Prostate gland (tissue), 2 donors: ENCODE results near the gene COLEC11. TPM values are rescaled to one million over a fixed set of nuclear protein-coding genes. Genes with fewer than 3 reads are reported as not detected.

Source experiments
- DNase-seq: peaks from one replicate; pipeline ENCODE4 v3.0.0-alpha.2; 2019; ENCODE audit warnings: low spot score
- H3K27ac ChIP-seq, 2 donors: fragments of 200-600 bp; sonication (generic); 2 replicates each; pipeline ENCODE4 v1.5.1; 2017 to 2019
- H3K27me3 ChIP-seq: fragments of 200-600 bp; sonication (generic); replicated peaks from 2 replicates; pipeline ENCODE4 v1.5.1; 2019; ENCODE audit not compliant: insufficient read depth
- H3K36me3 ChIP-seq, 2 donors: fragments of 200-600 bp; sonication (generic); 1 replicate in 1 of 2; 2 replicates in 1 of 2; pipeline versions ENCODE4 v1.5.1 to v1.8.1; 2017 to 2019
- H3K4me1 ChIP-seq: fragments of 200-600 bp; sonication (generic); replicated peaks from 2 replicates; pipeline ENCODE4 v1.5.1; 2019
- H3K4me3 ChIP-seq, 2 donors: fragments of 200-600 bp; sonication (generic); 2 replicates each; pipeline ENCODE4 v1.5.1; 2017 to 2019
- H3K9me3 ChIP-seq: fragments of 200-600 bp; sonication (generic); 2 replicates; pipeline ENCODE4 v1.5.1; 2017
- CTCF ChIP-seq, 4 experiments: fragments of 200-600 bp in 2 of 4; fragments of 450-650 bp in 2 of 4; sonication (generic) in 2 of 4; IDR thresholded peaks; 1 replicate in 3 of 4; 2 replicates in 1 of 4; pipeline ENCODE4 v1.5.1; 2016 to 2019; ENCODE audit warnings: antibody characterized with exemption in 4 of 4, mild to moderate bottlenecking in 2 of 4, moderate library complexity in 2 of 4
- POLR2A ChIP-seq: fragments of 450-650 bp; IDR thresholded peaks from one replicate; pipeline ENCODE4 v1.6.1; 2016; ENCODE audit warnings: antibody characterized with exemption, mild to moderate bottlenecking
- POLR2AphosphoS5 ChIP-seq: sonication (generic); formaldehyde crosslinking; IDR thresholded peaks from one replicate; pipeline ENCODE4 v1.6.1; 2017; ENCODE audit warnings: antibody characterized with exemption
- WGBS: methylation state at CpG from one replicate; pipeline ENCODE4 v1.1.5; 2018; 5-methylcytosine and 5-hydroxymethylcytosine counted together
- intact Hi-C: fragments of 100-400 bp; cut with DNase I; formaldehyde crosslinking; loops from one replicate; pipeline ENCODE4 v1.14.2; 2022
- total RNA-seq, 2 donors: library from RNA; depleted of rRNA; stranded (reverse); fragments of >200 nt; gene quantifications; one replicate each; pipeline ENCODE4 v1.1.0, GENCODE V29; 2016

Gene COLEC11
- total RNA-seq, 2 donors from 2014 or later, result 2.9 to 10.5 TPM

- Histone ChIP-seq H3K9me3 (no peaks in the 10 kb centered on the region), H3K27ac (no peak overlapping the region), H3K36me3 (no peaks in the 10 kb centered on the region), H3K4me3 (no peak overlapping the region), H3K4me1 (no peaks in the 10 kb centered on the region), H3K27me3 (no peaks in the 10 kb centered on the region)
- intact Hi-C loops, result no loop called here
- DNase-seq, result no peak
- TF ChIP-seq CTCF (IDR thresholded peaks at IDR 0.05), result no peak
- no peak for TF ChIP-seq POLR2A
- TF ChIP-seq POLR2AphosphoS5, result no peak
- 87% methylated on average over 4 of the region's 4 CpGs for WGBS
Observed at GRCh38 chr2:3624059-3624794, 29.3 kb downstream of the COLEC11 start.

- no peak for DNase-seq
- no peaks in the 10 kb centered on the region for H3K36me3 ChIP-seq
- TF ChIP-seq CTCF (IDR thresholded peaks at IDR 0.05), result no peak
- no peak for TF ChIP-seq POLR2A
- no peak for TF ChIP-seq POLR2AphosphoS5
- intact Hi-C loops, result no loop called here
- no peak overlapping the region for H3K27ac ChIP-seq
- no peak overlapping the region for H3K4me3 ChIP-seq
- no peaks in the 10 kb centered on the region for H3K27me3 ChIP-seq
- no peaks in the 10 kb centered on the region for H3K4me1 ChIP-seq
- WGBS, result 93% methylated on average over 8 of the region's 8 CpGs
- H3K9me3 ChIP-seq, result no peaks in the 10 kb centered on the region
Observed at GRCh38 chr2:3625186-3625585, 30.3 kb downstream of the COLEC11 start.

GRCh38 chr2:3626118-3626811 lies 31.4 kb downstream of the COLEC11 start:
- intact Hi-C loops, result no loop called here
- no peaks in the 10 kb centered on the region for H3K9me3 ChIP-seq
- no peaks in the 10 kb centered on the region for H3K4me1 ChIP-seq
- no peak for DNase-seq
- no peaks in the 10 kb centered on the region for H3K27me3 ChIP-seq
- WGBS, result 64% methylated on average over 12 of the region's 12 CpGs
- no peaks in the 10 kb centered on the region for H3K36me3 ChIP-seq
- H3K27ac ChIP-seq, result no peak overlapping the region
- TF ChIP-seq POLR2A, result no peak
- TF ChIP-seq CTCF (IDR thresholded peaks at IDR 0.05), result no peak
- TF ChIP-seq POLR2AphosphoS5, result no peak
- no peak overlapping the region for H3K4me3 ChIP-seq

GRCh38 chr2:3626812-3627499 lies 32.0 kb downstream of the COLEC11 start:
- TF ChIP-seq CTCF (IDR thresholded peaks at IDR 0.05), result no peak
- TF ChIP-seq POLR2A, result no peak
- no peak for TF ChIP-seq POLR2AphosphoS5
- Histone ChIP-seq H3K9me3 (no peaks in the 10 kb centered on the region), H3K27me3 (no peaks in the 10 kb centered on the region), H3K27ac (no peak overlapping the region), H3K36me3 (no peaks in the 10 kb centered on the region), H3K4me1 (no peaks in the 10 kb centered on the region), H3K4me3 (no peak overlapping the region)
- intact Hi-C loops, result no loop called here
- DNase-seq, result no peak
- 83% methylated on average over 23 of the region's 25 CpGs for WGBS
